HL-60/S4 (cell line): ENCODE measurements around the gene RILP.

ENCODE experiments used
- in situ Hi-C: fragments of 300-500 bp; cut with MboI; formaldehyde crosslinking; loops from 2 replicates; pipeline ENCODE4 v1.14.3; 2022; ENCODE audit warnings: low sequenced_read_pairs

RILP gene

GRCh38 chr17:1605681-1606351 is 43.9 kb downstream of the RILP start:
- in situ Hi-C loops: no loop called here

- in situ Hi-C loops: no loop called here
Observed at GRCh38 chr17:1604831-1605528, 44.7 kb downstream of the RILP start.

GRCh38 chr17:1601571-1601970 is 48.1 kb downstream of the RILP start:
- in situ Hi-C loops: no loop called here

- in situ Hi-C loops: no loop called here
Observed at GRCh38 chr17:1598399-1599095, 51.1 kb downstream of the RILP start.

- in situ Hi-C loops: no loop called here
Observed at GRCh38 chr17:1597861-1598342, 51.8 kb downstream of the RILP start.
